IPS-18a (cell line): ENCODE results near the gene OCRL.

Experiments used
- H3K27ac ChIP-seq: one replicate; pipeline ENCODE4 v1.5.1; 2013; ENCODE audit warnings: low read length
- H3K27me3 ChIP-seq: one replicate; pipeline ENCODE4 v1.6.1; 2013; ENCODE audit warnings: mild to moderate bottlenecking, low read length; ENCODE audit not compliant: control insufficient read depth, insufficient read depth
- H3K36me3 ChIP-seq: one replicate; pipeline ENCODE4 v1.6.1; 2013; ENCODE audit warnings: low read depth, low read length; ENCODE audit not compliant: control insufficient read depth
- H3K4me1 ChIP-seq: one replicate; pipeline ENCODE4 v1.6.1; 2013; ENCODE audit warnings: low read depth, low read length; ENCODE audit not compliant: control insufficient read depth
- H3K4me3 ChIP-seq: one replicate; pipeline ENCODE4 v1.5.1; 2013; ENCODE audit warnings: low read length
- H3K9ac ChIP-seq: one replicate; pipeline ENCODE4 v1.6.1; 2013; ENCODE audit warnings: mild to moderate bottlenecking, low read length, moderate library complexity
- H3K9me3 ChIP-seq: one replicate; pipeline ENCODE4 v1.6.1; 2013; ENCODE audit warnings: low read depth, low read length; ENCODE audit not compliant: control insufficient read depth

Gene OCRL

GRCh38 chrX:129638917-129639316 lies 98.9 kb downstream of the OCRL start:
- H3K9ac ChIP-seq: no peak overlapping the region
- no peaks in the 10 kb centered on the region for H3K4me1 ChIP-seq
- H3K36me3 ChIP-seq: no peaks in the 10 kb centered on the region
- H3K27me3 ChIP-seq: no peaks in the 10 kb centered on the region
- no peaks in the 10 kb centered on the region for H3K9me3 ChIP-seq
- H3K27ac ChIP-seq: no peak overlapping the region
- no peak overlapping the region for H3K4me3 ChIP-seq

DNA sequence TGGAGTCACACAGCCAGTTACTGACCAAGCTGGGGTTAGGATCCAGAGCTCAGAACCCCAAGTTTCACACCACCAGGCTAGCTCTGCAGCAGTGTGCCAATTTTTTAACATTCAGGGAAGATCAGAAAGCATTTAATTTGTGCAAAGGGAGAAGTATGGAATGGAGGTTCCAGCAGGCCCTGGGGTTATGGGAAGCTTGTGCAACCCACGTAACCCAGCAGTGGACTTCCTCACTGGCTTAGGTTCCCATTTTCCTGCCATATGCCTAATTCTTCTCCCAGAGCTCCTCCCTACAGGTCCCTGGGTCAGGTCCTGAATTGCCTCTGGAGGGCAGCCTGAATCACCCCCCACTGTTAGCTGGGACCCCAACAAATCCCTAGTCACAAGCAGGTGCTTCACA lies 100.7 kb downstream of the OCRL start:
- no peaks in the 10 kb centered on the region for H3K36me3 ChIP-seq
- H3K9ac ChIP-seq: no peak overlapping the region
- no peak overlapping the region for H3K4me3 ChIP-seq
- H3K27ac ChIP-seq: no peak overlapping the region
- no peaks in the 10 kb centered on the region for H3K9me3 ChIP-seq
- no peaks in the 10 kb centered on the region for H3K4me1 ChIP-seq
- H3K27me3 ChIP-seq: no peaks in the 10 kb centered on the region

- no peak overlapping the region for H3K27ac ChIP-seq
- H3K4me1 ChIP-seq: no peaks in the 10 kb centered on the region
- H3K9ac ChIP-seq: no peak overlapping the region
- no peaks in the 10 kb centered on the region for H3K9me3 ChIP-seq
- no peaks in the 10 kb centered on the region for H3K36me3 ChIP-seq
- no peak overlapping the region for H3K4me3 ChIP-seq
- no peaks in the 10 kb centered on the region for H3K27me3 ChIP-seq
Observed at GRCh38 chrX:129641469-129641868, 101.4 kb downstream of the OCRL start.

DNA sequence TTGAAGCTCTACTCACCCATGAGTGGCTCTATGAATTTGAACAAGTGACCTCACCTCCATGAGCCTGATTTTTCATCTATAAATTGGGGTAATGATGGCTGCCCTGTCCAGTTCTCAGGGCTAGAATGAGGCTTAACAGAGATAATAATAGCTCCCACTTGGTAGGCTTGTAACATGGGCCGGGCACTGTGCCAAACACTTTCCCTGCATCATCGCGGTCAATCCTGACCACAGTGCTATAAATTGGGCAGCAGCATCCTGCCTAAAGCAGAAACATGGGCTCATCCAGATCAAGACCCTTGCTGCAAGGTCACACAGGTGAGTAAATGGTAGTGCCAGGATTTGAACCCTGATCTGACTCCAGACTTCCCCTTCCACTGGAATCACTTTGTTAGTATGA lies 101.9 kb downstream of the OCRL start:
- Histone ChIP-seq H3K9ac (no peak overlapping the region), H3K9me3 (no peaks in the 10 kb centered on the region), H3K36me3 (no peaks in the 10 kb centered on the region), H3K27ac (no peak overlapping the region), H3K4me3 (no peak overlapping the region), H3K27me3 (no peaks in the 10 kb centered on the region), H3K4me1 (no peaks in the 10 kb centered on the region)
